ENCODE data around the gene LDLRAD1.

DNA sequence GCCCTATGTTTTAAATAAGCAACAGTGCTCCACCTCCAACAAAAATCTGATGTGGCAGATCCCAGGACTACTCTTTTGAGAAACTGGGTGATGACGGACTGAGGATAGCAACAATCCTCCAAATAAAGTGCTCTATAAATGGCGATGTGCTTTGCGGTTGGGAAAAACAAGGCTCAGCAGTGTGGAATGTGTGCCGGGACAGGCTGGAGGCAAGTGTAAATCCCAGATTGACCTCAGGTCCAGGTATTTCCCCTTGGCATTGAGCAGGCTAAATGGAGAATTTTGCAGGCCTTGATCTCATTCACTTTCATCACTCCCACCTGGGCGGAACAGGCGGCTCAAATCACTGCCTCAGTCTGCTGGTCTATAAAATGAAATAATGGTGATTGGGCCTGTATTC is 36.8 kb downstream of the LDLRAD1 start:
- TF ChIP-seq, protein P1, sequence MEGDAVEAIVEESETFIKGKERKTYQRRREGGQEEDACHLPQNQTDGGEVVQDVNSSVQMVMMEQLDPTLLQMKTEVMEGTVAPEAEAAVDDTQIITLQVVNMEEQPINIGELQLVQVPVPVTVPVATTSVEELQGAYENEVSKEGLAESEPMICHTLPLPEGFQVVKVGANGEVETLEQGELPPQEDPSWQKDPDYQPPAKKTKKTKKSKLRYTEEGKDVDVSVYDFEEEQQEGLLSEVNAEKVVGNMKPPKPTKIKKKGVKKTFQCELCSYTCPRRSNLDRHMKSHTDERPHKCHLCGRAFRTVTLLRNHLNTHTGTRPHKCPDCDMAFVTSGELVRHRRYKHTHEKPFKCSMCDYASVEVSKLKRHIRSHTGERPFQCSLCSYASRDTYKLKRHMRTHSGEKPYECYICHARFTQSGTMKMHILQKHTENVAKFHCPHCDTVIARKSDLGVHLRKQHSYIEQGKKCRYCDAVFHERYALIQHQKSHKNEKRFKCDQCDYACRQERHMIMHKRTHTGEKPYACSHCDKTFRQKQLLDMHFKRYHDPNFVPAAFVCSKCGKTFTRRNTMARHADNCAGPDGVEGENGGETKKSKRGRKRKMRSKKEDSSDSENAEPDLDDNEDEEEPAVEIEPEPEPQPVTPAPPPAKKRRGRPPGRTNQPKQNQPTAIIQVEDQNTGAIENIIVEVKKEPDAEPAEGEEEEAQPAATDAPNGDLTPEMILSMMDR (conservative IDR thresholded peaks at IDR 0.05): no peak
- no peak for TF ChIP-seq ZFX (IDR thresholded peaks at IDR 0.05)

Measured in C4-2B (cell line).